Left forelimb (tissue), 1 donor: ENCODE data around the gene TGM2.

Experiments used
- DNase-seq: peaks from one replicate; pipeline ENCODE4 v3.0.0-alpha.2; 2018; ENCODE audit warnings: low spot score

Gene TGM2

GRCh38 chr20:38199501-38200390 lies 34.7 kb upstream of the TGM2 start:
- peak; percentile 50 for DNase-seq

- DNase-seq: peak; percentile 36
Measured at GRCh38 chr20:38198238-38198861, 33.3 kb upstream of the TGM2 start.

- peak; percentile 15 for DNase-seq
Measured at GRCh38 chr20:38197619-38198018, 32.5 kb upstream of the TGM2 start.

DNA sequence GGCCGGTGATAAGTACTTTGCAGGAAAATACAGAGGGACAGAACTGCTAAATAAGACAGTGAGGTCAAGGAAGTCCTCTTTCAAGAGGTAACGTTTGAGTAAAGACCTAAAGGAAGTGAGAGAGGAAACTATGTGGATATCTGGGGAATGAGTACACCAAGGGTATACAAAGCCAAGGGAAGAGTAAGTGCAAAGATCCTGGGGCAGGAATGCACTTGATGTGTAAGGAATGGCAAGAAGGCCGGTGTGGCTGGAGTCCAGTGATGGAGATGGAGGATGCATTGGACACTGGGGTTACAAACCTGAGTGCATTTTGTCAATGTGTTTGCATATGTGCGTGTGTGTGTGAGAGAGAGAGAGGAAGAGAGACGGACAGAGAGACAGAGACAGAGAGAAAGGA lies 32.1 kb upstream of the TGM2 start:
- no peak for DNase-seq

DNA sequence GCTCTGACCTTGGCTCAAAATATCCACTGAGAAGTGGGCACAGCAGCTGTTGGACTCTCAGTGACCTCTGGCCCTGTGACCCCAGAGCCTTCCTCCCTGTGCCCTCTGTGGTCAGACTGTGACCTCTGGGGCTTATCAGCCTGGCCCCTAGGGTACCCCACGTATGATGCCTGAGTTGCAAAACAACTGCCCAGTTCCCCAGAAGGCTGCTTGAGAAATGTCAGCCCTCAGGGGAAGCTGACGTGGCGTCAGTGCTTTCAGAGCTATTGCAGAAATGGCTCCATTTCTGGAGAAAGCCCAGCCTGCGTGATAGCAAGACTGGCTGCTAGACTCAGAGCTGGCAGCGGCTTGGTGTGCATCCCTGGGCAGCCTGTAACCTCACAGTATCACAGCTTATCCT lies 31.5 kb upstream of the TGM2 start:
- peak; percentile 48 for DNase-seq

- DNase-seq: peak; percentile 42
Measured at GRCh38 chr20:38196076-38196475, 31.0 kb upstream of the TGM2 start.

DNA sequence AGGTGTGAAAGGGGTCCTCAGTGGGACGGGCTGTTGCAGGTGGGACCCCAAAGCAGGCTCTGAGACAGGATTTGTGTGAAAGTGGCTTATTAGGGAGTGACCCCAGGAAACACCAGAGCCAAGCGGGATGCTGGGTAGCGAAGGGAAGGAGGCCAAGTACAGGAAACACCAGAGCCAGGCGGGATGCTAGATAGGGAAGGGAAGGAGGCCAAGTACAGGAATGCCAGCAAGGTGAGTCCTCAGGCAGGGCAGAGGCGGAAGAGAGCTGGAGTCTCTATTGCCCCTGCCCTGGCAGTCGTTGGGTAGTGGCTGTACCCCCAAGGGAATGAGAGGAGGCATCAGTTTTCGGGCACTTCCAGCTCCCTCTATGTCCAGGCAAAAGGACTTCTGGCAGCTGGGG lies 30.5 kb upstream of the TGM2 start:
- DNase-seq: peak; percentile 48

- peak; percentile 58 for DNase-seq
Measured at GRCh38 chr20:38194971-38195504, 30.0 kb upstream of the TGM2 start.

- DNase-seq: peak; percentile 34
Measured at GRCh38 chr20:38193586-38194105, 28.6 kb upstream of the TGM2 start.

DNA sequence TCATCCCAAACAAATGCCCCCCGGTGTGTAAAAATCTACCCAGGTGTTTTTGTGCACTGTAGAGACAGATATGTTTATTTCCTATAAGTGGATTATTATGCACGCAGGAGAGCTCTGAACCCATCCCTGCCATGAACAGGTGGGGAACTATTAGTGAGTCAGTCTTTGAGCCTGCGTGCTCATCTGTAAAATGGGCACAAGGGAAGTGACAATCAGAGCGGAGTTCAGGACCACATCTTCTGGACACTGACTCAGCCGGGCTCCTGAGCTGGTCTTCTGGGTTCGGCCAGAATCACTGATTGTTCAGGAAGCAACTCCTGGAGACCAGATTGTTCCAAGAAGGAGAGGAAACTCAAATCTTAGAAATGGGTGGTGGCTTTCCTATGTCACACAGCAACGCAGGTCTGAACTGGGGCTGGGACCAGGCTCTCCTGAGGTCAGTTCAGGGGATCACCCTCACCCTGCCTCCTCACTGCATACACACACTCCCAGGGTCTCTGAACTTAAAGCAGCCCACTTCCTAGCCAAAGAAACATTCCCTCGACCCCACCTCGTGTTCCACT lies 27.3 kb upstream of the TGM2 start:
- DNase-seq: peak; percentile 41

- peak; percentile 22 for DNase-seq
Measured at GRCh38 chr20:38191654-38192053, 26.6 kb upstream of the TGM2 start.

GRCh38 chr20:38190936-38191371 lies 25.9 kb upstream of the TGM2 start:
- peak; percentile 56 for DNase-seq

- no peak for DNase-seq
Measured at GRCh38 chr20:38190166-38190565, 25.1 kb upstream of the TGM2 start.

GRCh38 chr20:38187517-38187916 lies 22.4 kb upstream of the TGM2 start:
- peak; percentile 49 for DNase-seq

DNA sequence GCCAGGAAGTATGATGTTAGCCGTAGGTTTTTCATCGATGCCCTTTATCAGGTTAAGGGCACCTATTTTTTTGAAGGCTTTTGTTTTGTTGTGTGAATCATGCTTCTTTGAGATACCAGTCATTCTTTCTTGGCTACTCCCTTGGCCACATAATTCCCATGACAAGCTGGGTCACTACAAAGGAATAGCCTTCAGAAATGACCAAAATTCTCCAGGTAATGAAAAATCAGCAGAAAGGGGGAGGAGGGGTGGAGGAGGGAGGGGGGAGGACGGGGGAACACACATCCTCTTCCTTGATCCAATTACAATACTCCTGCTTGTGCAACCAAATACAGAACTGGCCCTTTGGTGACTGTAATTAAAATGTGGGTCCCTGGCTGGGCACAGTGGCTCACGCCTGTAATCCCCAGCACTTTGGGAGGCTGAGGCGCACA lies 21.7 kb upstream of the TGM2 start:
- DNase-seq: peak; percentile 14

GRCh38 chr20:38184101-38184500 lies 19.0 kb upstream of the TGM2 start:
- peak; percentile 23 for DNase-seq

DNA sequence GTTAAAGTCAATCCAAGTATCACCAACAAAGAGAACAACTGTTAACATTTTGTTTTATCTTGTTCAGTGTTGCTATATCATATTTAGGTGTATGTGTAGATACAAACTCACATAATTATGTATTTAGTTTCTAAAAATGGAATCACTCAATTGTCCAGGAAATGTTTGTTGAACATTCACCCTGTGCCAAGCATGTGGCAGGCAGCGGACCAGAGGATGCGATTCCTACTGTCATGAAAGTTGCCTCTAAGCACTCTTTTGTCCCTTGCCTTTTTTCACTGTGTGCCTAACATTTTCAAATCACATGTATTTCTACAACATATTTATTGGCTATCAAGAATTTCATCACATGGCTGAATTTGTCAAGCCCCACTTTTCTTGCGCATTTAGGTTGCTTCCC lies 16.9 kb upstream of the TGM2 start:
- DNase-seq: no peak

DNA sequence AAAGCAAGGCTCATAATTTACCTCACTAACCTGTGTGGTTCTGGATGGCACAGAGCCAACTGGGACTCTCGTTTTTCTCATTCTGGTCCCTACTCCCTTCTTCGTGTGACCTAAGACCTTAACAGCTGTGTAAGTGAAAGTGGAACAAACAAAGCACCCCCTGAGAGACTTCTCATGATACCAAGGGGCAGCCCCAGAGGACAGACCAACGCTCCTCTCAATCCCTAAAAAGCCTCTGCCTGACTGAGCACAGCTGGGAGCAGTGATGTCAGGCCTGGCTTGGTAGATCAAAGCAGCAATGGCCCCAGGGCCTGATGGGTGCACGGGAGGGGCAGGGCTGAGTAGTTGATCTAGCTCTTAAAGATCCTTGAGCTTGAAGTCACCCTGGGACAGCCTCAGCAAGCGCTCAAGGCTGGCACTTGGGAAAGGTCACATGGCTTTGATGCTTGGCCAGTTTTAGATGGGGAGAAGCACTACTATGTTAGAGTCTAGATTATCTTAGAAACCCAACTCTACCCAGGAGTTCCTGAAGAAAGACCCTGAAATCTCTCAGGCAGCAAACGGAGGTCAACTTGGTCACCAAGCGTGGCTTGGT lies 16.2 kb upstream of the TGM2 start:
- DNase-seq: no peak

DNA sequence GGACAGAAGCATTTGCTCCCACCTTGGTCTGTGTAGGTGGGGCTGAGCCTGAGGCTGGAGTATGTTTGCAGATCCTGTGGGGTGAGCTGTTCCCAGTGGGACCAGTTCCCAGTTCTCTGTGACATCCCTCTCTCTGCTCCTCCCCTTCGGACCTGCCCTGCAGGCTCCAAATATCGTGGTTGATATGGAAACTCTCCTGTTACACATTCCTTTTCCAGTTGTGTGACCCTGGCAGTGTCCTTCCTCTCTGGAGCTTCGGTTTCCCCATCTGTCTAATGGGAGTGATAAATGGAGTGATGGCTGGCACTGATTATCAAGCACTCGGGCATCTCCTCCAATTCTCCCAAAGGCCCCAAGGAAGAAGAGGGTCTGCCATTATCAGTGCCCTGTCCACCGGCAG lies 15.7 kb upstream of the TGM2 start:
- DNase-seq: no peak

DNA sequence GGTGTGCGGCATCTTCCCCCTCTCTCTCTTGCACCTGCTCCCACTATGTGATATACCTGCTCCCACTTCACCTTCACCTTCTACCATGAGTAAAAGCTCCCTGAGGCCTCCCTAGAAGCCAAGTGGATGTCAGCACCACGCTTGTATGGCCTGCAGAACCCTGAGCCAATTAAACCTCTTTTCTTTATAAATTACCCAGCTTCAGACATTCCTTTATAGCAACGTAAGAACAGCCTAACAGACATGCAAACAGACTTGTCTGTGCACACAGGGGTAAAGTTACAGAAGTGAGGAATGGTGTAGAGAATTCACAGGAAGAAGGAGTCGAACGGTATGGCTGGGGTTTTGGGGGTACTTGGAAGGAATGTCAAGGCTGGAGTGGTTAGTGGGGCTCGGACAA lies 14.8 kb upstream of the TGM2 start:
- DNase-seq: no peak

- no peak for DNase-seq
Measured at GRCh38 chr20:38178581-38178980, 13.5 kb upstream of the TGM2 start.

DNA sequence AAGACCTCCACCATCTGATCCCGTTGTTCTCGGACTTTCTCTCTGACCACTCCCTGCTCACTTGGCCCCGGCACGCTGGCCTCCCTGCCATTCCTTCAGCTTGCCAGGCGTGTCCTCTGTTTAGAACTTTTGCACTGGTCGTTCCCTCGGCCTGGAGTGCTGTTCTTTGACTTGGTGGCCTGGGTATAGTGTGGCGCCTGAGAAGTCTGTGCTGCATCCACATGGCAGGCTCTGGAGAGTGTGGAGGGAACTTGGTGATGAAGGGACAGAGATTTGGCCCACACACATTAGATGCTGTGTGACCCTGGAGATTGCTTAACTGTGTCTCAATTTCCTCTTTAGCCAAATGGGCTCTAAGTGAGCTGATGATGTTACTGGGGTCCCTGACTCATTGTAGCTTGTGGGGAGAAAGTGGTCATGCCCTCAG lies 13.0 kb upstream of the TGM2 start:
- DNase-seq: no peak
